HG03066 (cell line): Measurements from ENCODE around the gene OR5F1.

ENCODE experiments used
- ATAC-seq: cut with Tn5 transposase; IDR thresholded peaks from one replicate; pipeline ENCODE4 v1.9.1; 2021; ENCODE audit warnings: low read depth; ENCODE audit not compliant: unreplicated experiment

The OR5F1 gene

DNA sequence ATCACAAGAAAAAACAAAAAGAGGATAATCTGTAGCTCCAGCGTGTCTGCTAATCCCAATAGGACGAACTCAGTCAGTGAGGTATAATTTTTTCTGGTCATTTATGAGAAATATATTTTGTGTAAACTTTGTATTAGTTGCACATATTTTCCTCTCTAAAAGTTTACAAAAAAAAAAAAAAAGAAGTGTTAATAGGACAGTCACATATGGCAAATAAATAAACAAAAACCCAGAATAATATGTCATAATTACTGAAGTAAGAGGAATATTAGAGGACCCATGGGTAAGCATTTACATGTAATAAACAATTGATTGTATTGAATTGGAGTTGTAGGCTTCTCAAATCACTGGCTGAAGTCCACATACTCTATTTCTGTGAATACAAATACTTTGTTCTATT lies at the start of gene OR5F1:
OR5F1 (minus strand) TSS at position 101 of the 400 bp plus-strand sequence; CDS start at position 101, 0 bp downstream.
- no peak for ATAC-seq

DNA sequence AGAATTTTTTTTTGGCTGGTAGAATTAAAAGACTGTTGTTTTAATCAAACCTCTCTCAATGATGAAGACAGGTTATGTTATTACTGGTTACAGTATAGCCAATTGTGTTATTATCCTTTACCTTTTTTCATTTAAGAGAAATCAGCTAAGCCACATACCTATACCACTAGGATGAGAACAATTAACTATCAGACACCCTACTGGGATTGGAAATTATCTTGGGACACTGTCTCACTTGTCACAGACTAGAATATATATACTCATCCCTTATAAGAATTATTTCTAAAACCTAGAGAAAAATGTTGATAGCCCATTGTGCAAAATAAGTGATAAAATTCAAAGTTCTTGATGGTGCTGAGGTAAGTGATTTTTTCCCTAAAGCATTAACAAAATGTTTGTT lies 32.9 kb upstream of the OR5F1 start, which contains the start of gene OR5AS1:
OR5AS1 (plus strand) TSS at position 301 of the 400 bp plus-strand sequence. CDS start 2,765 bp downstream, outside the sequence.
- no peak for ATAC-seq

DNA sequence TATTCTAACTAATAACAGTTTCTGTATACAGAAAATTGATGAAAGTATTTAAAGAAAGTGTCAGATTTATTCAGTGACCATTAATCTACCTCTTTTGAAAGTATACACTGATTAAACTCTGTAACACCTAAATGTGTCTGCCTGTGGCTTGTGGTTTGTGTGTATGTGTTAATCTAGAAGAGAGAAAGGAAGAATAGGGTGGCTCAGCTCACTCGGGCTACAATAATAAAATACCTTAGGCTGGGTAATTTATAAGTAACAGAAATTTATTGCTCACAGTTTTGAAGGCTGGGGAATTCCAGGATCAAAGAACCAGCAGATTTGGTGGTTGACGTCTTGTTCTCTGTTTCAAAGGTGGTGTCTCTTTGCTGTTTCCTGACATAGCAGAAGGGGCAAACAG lies 19.4 kb upstream of the OR5F1 start:
- ATAC-seq: no peak

DNA sequence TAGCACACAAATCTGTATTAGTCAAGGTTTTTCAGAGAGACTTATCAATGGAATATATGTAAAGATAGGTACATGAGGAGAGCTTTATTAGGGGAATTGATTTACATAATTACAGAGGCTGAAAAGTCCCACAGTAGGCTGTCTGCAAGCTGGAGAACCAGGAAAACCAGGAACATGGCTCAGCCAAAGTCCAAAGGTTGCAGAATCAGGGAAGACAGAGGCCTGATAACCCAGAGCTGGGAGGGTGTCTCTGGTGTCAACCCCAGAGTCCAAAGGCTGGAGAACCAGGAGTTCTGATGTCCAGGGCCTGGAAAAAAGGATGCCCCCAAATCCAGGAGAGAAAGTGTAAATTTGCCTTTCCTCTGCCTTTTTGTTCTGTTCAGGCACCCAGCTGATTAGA lies 16.3 kb upstream of the OR5F1 start:
- ATAC-seq: no peak

DNA sequence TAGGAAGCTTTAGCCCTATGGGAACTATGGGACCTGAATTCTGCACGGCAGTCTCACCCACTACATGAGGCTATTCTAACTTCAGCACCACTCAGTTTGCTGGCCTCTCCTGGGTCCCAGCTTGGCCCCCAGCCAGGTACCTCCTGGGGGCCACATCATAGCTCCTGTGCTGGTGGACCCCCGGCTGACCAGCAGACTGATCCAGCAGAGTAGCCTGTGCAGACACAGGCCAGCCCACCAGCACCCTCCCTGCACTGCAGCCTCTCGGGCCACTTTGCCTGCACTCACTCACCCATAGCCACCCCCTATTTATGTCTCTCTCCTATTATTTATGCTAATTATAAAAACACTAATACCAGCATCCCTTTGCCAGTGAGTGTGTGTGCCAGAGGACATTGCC lies 23.5 kb downstream of the OR5F1 start:
- ATAC-seq: no peak

DNA sequence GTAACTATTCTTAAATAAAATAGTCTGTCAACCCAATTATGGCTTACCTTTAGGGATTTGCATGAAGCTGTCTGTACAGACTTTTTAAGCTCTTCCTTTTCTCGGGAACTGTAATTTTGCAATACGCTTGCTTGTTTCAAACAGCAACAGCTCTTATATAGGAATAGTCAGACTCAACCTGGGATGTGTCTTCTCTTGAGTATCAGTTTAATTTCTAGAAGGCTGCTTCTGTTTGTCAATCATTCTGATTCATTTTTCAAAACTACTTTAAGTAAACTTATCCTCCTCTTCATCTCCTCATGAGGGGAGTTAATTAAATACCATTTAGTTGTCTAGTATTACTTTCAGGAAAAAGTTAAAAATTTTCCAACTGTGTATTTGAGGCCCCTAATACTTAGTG lies 24.6 kb downstream of the OR5F1 start, which contains the start of gene OR10AG1:
OR10AG1 (minus strand) TSS at position 101 of the 400 bp plus-strand sequence; CDS start at position 63, 38 bp downstream.
- ATAC-seq: no peak

DNA sequence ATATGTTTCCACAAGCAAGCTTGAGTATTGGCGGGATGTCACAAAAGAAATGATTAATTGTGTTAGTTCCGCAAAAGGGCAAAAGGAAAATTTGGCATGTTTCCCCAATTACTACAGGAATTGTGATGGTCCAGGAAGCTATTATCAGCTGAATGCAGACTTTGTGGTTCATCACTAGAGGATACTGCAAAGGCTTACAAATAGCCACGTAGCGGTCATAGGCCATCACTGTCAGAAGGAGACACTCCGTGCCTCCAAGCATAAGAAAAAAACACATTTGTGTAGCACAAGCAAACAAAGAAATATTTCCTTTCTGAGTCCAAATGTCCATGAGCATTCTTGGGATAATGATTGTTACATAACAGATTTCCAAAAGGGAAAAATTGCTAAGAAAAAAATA lies 26.5 kb downstream of the OR5F1 start:
- ATAC-seq: no peak

DNA sequence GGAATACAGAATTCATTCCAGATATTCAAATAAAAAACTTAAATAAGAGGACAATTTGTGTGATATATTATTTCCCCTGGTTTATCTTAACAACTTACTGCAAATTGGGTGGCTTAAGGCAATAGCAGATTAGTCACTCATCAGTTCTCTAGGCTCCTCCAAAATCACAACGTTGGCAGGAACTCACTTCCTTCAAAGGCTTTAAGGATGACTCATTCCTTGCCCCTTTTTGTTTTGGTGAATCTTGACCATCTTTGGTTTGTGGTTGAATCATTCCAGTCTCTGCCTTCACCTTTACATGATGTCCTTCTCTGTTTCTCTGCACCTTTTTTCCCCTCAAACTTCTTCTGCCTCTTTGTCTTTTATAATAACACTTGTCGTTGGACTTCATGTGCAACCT lies 28.0 kb downstream of the OR5F1 start:
- ATAC-seq: no peak

DNA sequence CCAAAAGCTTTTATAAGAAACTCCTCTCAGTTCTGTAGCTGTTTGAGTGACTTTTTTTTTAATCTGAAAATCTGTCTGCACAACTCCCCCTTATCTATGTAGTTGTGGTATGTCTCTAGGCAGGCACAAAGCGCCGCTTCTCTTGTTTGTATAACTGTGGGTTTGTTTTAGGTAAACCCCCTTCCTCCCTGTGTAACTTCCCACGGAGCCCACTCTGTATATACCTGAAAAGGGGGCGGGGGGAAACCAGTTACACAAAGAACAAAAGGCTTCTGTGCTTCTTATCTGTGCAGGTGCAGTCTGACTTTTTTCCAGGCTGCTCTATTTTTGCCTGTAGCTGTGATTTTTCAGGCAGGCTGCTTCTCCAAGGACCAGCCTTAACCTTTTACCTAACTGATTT lies 37.9 kb downstream of the OR5F1 start:
- ATAC-seq: no peak

DNA sequence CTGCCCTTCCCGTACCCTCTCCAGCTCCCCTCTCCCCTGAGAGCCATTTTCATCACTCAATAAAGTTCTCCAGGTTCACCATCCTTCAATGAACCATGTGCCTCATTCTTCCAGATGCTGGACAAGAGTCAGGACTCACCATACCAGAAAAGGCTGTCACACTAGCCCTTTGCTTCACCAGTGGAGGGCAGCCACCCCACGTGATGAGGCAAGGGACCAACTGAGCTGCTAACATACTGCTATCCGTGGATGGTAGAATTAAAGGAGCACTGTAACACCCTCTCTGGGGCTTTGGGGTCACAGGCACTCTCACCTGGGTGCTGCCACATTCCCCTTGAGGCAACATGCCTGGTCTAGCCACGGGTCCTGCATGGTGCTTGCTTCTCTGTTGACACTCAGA lies 45.1 kb downstream of the OR5F1 start:
- ATAC-seq: no peak
